Activated naive CD8-positive, alpha-beta T cell treated with anti-CD3 and anti-CD28 coated beads for 36 hours (primary cell): ENCODE results near the gene RAB37. TPM values are rescaled to one million over a fixed set of nuclear protein-coding genes. Genes with fewer than 3 reads are reported as not detected.
A peak's percentile ranks its signal among the peaks of the same experiment; 100 is the strongest.

Experiments used
- DNase-seq: peaks from one replicate; pipeline ENCODE4 v3.0.0; 2021
- H3K27ac Mint-ChIP-seq: one replicate; pipeline ENCODE4 v1.8.0; 2022; ENCODE audit warnings: mild to moderate bottlenecking, moderate library complexity, mixed read lengths
- H3K27me3 Mint-ChIP-seq: one replicate; pipeline ENCODE4 v1.8.0; 2022; ENCODE audit warnings: mild to moderate bottlenecking, mixed read lengths
- H3K36me3 Mint-ChIP-seq: one replicate; pipeline ENCODE4 v1.8.0; 2021; ENCODE audit warnings: mild to moderate bottlenecking, mixed read lengths
- H3K4me1 Mint-ChIP-seq: one replicate; pipeline ENCODE4 v1.8.0; 2021; ENCODE audit warnings: mixed read lengths
- H3K4me3 Mint-ChIP-seq: one replicate; pipeline ENCODE4 v1.8.0; 2022; ENCODE audit warnings: mild to moderate bottlenecking, moderate library complexity, mixed read lengths
- H3K9me3 Mint-ChIP-seq: one replicate; pipeline ENCODE4 v1.8.0; 2022; ENCODE audit warnings: mixed read lengths
- total RNA-seq, 2 experiments: library from RNA; stranded (reverse); gene quantifications; one replicate each; pipeline ENCODE4 v1.2.3, GENCODE V29; 2021

The RAB37 gene
- total RNA-seq, 2 experiments from 2014 or later: 1.8 TPM

DNA sequence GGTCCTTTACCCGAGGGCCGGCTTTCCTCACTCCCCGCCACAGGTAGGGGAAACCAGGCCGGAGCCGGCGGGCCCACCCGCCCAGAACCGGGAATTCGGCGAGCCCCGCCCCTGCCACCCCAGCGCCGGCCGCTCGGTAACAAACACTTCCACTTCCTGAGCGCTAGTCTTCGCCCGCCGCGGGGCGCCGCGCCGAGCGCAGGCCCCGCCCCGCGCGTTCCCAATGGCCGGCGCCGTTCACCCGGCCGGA, 11.1 kb downstream of the RAB37 start:
- peaks cover 28% of the 10 kb centered on the region for H3K36me3 Mint-ChIP-seq
- no peaks in the 10 kb centered on the region for H3K27me3 Mint-ChIP-seq
- peaks cover 4% of the 10 kb centered on the region for H3K9me3 Mint-ChIP-seq
- peak overlapping the region; percentile 62 for H3K27ac Mint-ChIP-seq
- peaks cover 50% of the 10 kb centered on the region for H3K4me1 Mint-ChIP-seq
- peak overlapping the region; percentile 68 for H3K4me3 Mint-ChIP-seq
- DNase-seq: peak; percentile 98

DNA sequence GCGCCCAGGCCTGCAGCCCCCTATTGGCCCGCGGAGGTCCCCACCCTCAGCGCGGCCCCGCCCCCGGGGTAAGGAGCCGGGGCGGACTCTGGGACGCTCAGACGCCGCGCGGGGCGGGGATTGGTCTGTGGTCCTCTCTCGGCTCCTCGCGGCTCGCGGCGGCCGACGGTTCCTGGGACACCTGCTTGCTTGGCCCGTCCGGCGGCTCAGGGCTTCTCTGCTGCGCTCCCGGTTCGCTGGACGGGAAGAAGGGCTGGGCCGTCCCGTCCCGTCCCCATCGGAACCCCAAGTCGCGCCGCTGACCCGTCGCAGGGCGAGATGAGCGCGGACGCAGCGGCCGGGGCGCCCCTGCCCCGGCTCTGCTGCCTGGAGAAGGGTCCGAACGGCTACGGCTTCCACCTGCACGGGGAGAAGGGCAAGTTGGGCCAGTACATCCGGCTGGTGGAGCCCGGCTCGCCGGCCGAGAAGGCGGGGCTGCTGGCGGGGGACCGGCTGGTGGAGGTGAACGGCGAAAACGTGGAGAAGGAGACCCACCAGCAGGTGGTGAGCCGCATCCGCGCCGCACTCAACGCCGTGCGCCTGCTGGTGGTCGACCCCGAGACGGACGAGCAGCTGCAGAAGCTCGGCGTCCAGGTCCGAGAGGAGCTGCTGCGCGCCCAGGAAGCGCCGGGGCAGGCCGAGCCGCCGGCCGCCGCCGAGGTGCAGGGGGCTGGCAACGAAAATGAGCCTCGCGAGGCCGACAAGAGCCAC, 11.6 kb downstream of the RAB37 start, which contains the start of gene NHERF1:
NHERF1 (plus strand) TSS at position 100 of the 750 bp plus-strand sequence; CDS start at position 319, 219 bp downstream.
- H3K36me3 Mint-ChIP-seq: peaks cover 28% of the 10 kb centered on the region

DNA sequence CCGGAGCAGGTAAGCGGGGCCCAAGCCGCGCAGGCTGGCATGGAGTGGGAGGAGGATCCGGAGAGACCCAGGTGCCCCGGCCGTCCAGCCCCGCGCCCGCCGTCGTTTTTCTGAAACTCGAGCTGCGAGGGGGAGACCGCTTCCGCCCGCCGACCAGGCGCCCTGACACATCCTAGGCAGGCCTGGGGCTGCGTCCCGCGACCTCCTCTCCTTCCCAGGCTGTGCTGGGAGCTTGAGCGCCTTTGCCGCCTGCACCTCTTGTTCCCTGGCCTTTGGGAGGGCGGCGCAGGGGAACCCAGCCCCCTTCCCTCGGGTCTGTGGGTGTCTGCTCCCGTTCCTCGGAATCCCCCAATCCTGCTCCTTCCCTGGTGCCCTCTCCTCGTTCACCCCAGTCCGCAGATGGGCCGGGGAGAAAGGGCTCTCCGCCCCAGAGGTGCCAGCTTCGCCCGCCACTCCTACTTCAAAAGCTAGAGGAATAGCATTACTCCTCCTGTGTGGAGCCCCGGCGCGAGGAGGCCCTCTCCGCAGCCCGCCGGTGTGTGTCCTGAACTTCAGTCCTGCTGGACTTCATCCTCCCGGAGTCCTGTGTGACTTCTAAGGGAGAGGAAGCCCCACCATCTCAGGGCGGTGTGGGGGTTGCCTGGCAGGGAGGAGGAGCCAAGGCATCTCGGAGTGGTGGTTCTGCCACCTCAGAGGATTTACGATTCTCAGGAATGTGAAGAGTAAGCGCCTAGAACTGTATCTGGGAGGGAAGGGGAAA, 12.4 kb downstream of the RAB37 start:
- H3K4me1 Mint-ChIP-seq: peaks cover 50% of the 10 kb centered on the region
- H3K27ac Mint-ChIP-seq: peak overlapping the region; percentile 95
- no peaks in the 10 kb centered on the region for H3K27me3 Mint-ChIP-seq
- no peaks in the 10 kb centered on the region for H3K9me3 Mint-ChIP-seq
- peak; percentile 64 for DNase-seq
- H3K4me3 Mint-ChIP-seq: peak overlapping the region; percentile 100
- peaks cover 28% of the 10 kb centered on the region for H3K36me3 Mint-ChIP-seq

More for the DNA sequence above, 11.6 kb downstream of the RAB37 start, which contains the start of gene NHERF1:
- peak; percentile 70 for DNase-seq
- H3K4me3 Mint-ChIP-seq: peak within 1 kb of the TSS; percentile 100
- H3K4me1 Mint-ChIP-seq: peaks cover 50% of the 10 kb centered on the region
- peak within 1 kb of the TSS; percentile 95 for H3K27ac Mint-ChIP-seq
- H3K27me3 Mint-ChIP-seq: no peaks in the 10 kb centered on the region
- peaks cover 3% of the 10 kb centered on the region for H3K9me3 Mint-ChIP-seq

DNA sequence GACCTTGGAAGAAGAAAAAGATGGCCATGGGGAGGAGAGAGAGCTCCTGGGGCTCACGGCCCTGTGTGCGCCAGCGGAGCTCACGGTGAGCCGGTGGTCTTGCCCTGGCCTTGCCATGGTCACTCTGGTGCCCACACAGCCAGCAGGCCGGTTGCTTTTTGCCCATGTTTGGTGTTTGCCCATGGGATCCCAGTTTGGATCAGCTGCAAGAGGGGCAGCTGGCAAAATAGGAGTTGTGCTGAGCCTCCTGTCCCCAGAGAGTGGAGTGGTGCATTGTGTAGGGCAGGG, 12.9 kb downstream of the RAB37 start:
- H3K4me1 Mint-ChIP-seq: peaks cover 50% of the 10 kb centered on the region
- no peak for DNase-seq

DNA sequence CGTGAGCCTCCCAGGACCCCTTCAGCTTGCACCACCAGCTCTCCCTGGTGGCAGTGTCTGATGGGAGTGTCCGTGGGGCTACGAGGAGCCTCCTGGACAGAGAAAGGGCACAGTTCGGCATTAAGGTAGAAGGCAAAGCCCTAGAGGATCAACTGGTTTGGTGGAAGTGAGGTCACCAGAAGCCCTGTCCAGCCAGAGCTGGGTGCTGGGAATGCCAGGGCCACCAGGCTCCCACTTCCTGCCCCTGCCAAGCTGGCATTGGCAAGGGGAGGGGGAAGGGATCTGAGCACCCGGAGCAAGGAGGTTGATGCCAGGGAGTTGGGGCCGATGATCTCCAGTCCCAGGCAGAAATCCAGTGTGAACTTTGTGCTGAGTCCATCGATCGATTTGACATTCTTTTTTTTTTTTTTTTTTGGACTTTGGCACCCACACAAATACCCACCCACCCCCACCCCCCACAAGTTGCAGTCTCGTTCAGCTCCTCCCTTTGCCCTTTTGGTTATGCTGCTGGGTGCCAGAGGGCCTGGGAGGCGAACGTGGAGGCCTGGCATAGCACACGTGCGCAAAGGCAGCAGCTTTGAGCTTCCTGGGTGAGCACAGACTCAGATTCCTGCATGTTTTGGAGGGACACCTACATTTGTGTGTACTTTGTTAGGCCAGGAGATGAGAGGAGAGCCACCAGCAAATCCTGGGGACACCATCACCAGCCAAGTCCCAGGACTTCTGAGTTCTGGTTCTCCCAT, 13.4 kb downstream of the RAB37 start:
- Mint-ChIP-seq H3K4me3 (peak overlapping the region; percentile 100), H3K27ac (peak overlapping the region; percentile 95), H3K4me1 (peaks cover 55% of the 10 kb centered on the region), H3K27me3 (no peaks in the 10 kb centered on the region), H3K36me3 (peaks cover 30% of the 10 kb centered on the region), H3K9me3 (no peaks in the 10 kb centered on the region)
- DNase-seq: no peak

More for the DNA sequence above, 12.9 kb downstream of the RAB37 start:
- peak overlapping the region; percentile 95 for H3K27ac Mint-ChIP-seq
- H3K9me3 Mint-ChIP-seq: no peaks in the 10 kb centered on the region
- H3K27me3 Mint-ChIP-seq: no peaks in the 10 kb centered on the region
- H3K4me3 Mint-ChIP-seq: peak overlapping the region; percentile 100
- H3K36me3 Mint-ChIP-seq: peaks cover 28% of the 10 kb centered on the region

DNA sequence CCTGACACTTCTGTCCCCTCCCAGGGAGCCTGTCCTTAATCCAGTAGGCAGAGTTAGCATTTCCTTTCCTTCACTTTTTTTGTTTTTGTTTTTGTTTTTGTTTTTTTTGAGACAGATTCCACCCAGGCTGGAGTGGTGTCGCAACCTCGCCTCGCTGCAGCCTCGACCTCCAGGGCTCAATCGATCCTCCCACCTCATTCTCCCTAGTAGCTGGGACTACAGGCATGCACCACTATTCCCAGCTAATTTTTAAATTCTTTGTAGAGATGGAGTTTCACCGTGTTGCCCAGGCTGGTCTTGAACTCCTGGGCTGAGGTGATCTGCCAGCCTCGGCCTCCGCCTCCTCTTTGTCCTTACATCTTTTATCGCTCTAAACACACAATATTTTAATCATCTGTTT, 15.4 kb downstream of the RAB37 start:
- peak overlapping the region; percentile 68 for H3K27ac Mint-ChIP-seq
- peaks cover 56% of the 10 kb centered on the region for H3K4me1 Mint-ChIP-seq
- no peaks in the 10 kb centered on the region for H3K9me3 Mint-ChIP-seq
- H3K36me3 Mint-ChIP-seq: peaks cover 30% of the 10 kb centered on the region
- peak overlapping the region; percentile 60 for H3K4me3 Mint-ChIP-seq
- H3K27me3 Mint-ChIP-seq: no peaks in the 10 kb centered on the region
- no peak for DNase-seq

DNA sequence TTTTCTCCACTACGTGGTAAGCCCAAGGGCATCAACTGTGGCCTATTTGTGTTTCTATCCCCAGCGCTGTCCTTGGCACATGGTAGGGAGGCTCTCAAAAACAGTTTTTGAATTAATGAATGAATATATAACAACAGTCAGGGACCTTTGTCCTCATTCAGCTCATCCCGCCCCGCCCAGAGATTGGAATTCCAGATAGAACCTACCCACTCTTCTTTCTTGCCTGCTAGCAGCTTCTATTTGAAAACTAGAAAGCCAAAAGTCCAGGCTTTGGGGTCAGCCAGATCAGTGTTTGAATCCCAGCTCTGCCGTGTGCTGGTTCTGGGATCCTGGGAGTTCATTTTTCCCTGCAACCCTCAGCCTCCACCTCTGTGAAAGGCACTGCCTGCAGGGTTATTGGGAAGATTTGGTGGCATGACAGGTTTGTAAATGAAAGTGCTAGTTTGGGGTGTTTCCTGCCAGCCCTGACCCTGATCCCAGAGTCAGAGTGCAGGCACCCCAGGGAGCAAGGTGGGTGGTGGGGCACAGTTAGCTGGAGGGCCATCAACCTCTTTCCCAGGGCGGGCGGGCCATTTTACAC, 15.9 kb downstream of the RAB37 start:
- Mint-ChIP-seq H3K36me3 (peaks cover 30% of the 10 kb centered on the region), H3K4me1 (peaks cover 57% of the 10 kb centered on the region), H3K27ac (peak overlapping the region; percentile 70), H3K9me3 (no peaks in the 10 kb centered on the region), H3K4me3 (peak overlapping the region; percentile 60), H3K27me3 (no peaks in the 10 kb centered on the region)
- no peak for DNase-seq

DNA sequence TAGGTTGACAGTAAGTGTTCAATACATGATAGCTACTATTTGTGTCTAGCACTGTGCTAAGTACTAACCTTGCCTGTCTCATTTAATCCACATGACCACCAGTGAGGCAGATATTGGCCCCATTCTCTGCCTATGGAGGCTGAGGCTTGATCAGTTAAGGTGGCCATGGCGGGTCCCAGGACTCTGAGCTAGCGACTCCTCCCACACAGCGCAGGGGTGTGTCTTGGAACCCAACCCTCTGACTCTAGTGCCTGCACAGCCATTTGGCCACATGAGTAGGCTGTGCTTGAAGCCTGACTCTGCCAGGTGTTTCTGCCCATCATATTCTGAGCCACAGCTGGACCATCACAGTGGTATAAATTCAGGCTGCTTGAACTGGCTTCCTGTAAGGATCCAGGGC, 17.8 kb downstream of the RAB37 start:
- no peak for DNase-seq
- no peaks in the 10 kb centered on the region for H3K27me3 Mint-ChIP-seq
- no peak overlapping the region for H3K4me3 Mint-ChIP-seq
- H3K9me3 Mint-ChIP-seq: no peaks in the 10 kb centered on the region
- peaks cover 27% of the 10 kb centered on the region for H3K36me3 Mint-ChIP-seq
- no peak overlapping the region for H3K27ac Mint-ChIP-seq
- H3K4me1 Mint-ChIP-seq: peaks cover 77% of the 10 kb centered on the region

DNA sequence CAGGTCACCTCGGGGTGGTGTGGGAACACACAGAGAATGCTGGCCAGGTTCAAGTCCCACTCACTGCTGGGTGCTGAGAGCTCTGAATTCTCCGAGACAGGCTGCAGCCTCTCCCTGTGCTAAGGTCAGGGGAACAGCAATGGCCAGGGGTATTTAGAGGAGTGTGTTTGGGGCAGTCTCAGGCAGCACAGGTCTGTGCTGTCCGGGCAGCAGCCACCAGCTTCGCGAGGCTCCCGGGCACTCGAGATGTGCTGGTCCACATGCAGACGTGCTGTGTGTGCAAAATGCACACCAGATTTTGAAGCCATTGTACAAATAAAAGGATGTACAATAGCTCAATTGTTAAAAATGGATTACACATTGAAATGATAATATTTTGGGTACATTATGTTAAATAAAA, 18.5 kb downstream of the RAB37 start:
- no peaks in the 10 kb centered on the region for H3K27me3 Mint-ChIP-seq
- DNase-seq: no peak
- no peaks in the 10 kb centered on the region for H3K9me3 Mint-ChIP-seq
- peak overlapping the region; percentile 16 for H3K27ac Mint-ChIP-seq
- peaks cover 22% of the 10 kb centered on the region for H3K36me3 Mint-ChIP-seq
- H3K4me1 Mint-ChIP-seq: peaks cover 84% of the 10 kb centered on the region
- no peak overlapping the region for H3K4me3 Mint-ChIP-seq

DNA sequence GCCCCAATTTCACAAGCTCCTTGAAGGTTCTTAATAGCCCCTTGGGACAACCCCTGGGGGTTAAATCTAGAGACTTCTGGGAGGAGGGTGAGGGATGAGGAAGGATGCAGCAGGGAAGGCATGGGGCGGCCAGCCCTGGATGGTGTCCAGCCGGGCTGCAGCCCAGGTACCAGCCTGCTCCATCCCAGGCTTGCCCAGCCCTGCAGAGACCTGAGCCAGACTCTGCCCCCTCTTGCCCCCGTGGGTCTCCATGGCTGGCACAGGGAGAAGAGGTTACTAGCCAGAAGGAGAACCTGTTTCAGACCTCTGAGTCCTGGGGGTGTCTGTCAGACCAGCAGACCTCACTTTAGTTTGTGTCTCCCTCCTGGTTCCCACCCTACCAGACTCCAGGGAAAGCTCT, 19.8 kb downstream of the RAB37 start:
- no peak overlapping the region for H3K4me3 Mint-ChIP-seq
- peaks cover 15% of the 10 kb centered on the region for H3K36me3 Mint-ChIP-seq
- H3K4me1 Mint-ChIP-seq: peaks cover 83% of the 10 kb centered on the region

DNA sequence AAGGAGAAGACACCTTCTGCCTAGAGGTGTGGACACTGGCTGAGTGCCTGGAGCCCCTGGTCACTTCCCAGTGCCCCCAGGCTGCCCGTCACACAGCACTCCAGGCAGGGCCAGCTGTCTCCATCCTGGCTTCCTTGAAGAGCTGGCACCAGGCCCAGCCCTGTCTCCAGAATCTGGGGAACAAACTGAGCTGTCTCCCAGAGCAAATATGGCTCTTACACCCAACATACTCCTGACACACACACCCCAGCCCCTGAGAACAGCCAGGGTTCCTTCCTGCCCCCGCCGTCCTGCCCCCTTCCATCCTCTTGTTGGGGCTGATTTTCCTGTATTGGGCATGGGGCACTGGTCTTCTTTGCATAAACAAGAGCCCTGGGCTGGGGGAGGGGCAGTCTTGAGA, 20.4 kb downstream of the RAB37 start:
- no peak for DNase-seq
- Mint-ChIP-seq H3K36me3 (peaks cover 11% of the 10 kb centered on the region), H3K4me1 (peaks cover 79% of the 10 kb centered on the region), H3K9me3 (no peaks in the 10 kb centered on the region), H3K4me3 (no peak overlapping the region), H3K27ac (peak overlapping the region; percentile 60), H3K27me3 (no peaks in the 10 kb centered on the region)

More for the DNA sequence above, 19.8 kb downstream of the RAB37 start:
- no peaks in the 10 kb centered on the region for H3K9me3 Mint-ChIP-seq
- peak overlapping the region; percentile 60 for H3K27ac Mint-ChIP-seq
- no peak for DNase-seq
- no peaks in the 10 kb centered on the region for H3K27me3 Mint-ChIP-seq

DNA sequence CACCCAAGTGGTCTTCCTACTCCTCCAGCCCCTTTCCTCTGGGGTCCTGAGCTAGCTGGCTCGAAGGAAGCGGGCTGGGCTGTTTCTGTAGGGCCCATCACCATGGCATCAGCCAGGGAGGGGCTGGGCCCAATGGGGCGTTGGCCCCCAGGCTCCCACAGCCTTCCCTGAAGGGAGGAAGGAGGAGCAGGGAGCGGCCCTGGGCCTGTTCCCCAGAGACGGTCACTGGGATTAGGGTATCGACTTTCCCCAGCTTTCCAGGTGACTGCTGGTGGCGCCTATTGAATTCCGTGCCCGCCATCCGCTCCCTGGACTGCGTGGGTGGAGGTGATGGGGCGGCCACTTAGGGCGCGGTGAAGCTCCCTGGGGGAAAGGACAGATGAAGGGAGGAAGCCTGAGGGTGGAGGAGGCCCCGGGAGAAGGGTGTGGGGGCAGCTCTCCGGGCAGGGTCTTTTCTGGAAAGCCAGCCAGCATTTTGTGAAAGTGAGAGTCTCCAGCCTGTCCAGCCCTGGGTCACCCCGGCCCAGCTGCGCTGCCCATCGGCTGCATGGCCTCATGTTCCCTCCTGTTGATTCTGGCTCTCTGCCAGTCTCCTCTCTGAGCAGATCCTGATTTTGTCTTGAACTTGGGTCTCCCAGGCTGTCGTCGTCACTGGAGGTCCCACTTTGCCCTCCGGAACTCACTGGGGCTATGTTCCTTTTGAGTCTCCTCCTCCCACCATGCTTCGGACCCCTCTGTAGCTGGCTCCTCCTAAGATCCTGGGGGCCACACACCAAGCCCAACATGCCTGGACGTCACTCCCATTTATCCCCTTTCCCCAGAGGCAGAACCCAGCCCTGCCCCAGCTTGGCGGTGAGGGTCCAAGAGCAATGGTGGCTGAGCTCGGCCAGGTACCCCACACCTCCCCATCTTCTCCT, 21.1 kb downstream of the RAB37 start:
- DNase-seq: no peak
- H3K27ac Mint-ChIP-seq: peak overlapping the region; percentile 72
- peaks cover 4% of the 10 kb centered on the region for H3K36me3 Mint-ChIP-seq
- H3K4me3 Mint-ChIP-seq: peak overlapping the region; percentile 53
- H3K9me3 Mint-ChIP-seq: no peaks in the 10 kb centered on the region
- H3K4me1 Mint-ChIP-seq: peaks cover 75% of the 10 kb centered on the region
- H3K27me3 Mint-ChIP-seq: no peaks in the 10 kb centered on the region

DNA sequence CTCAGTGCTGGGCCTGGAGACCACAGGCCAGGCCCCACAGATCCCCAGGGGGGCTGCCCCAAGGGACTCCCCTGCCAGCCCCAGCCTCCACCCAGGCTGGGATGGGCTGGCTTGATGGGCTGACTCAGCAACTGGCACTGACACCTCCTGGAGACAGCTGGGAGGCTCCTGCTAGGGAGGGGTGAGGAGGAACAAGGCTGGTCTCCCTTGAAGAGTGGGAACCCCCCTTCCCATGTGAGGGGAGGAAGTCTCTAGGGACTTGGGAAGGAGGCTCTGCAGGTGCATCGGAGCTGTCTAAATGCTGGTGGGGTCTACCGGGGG, 21.8 kb downstream of the RAB37 start:
- Mint-ChIP-seq H3K27me3 (no peaks in the 10 kb centered on the region), H3K9me3 (no peaks in the 10 kb centered on the region), H3K36me3 (peaks cover 4% of the 10 kb centered on the region), H3K27ac (peak overlapping the region; percentile 72), H3K4me3 (peak overlapping the region; percentile 53), H3K4me1 (peaks cover 69% of the 10 kb centered on the region)
- DNase-seq: no peak

DNA sequence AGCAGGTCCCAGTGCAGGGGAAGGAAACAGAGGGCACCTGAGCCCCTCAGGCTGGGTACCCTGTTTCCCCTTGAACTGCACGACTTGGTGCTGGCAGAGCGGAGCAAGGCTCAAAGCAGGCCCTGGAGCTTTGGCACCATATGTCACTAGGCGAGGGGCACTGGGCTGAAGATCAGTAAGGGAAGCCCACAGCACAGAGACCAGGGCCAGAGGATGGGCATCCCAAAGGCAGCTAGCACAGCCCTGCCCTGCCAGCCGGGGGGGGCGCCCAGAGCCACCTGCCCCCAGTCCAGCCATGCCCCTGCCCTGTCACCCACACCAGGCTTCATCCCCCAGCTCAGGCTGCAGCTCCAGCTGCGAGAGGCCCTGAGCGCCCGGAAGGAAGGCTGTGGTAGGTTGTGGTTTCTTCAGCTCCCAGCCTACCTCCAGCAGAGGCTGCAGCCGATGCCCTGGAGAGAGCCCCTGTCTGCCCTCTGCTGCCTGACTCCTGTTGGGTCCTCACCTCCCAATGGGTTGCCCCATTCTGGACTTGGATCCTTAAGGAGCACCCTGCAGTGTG, 22.3 kb downstream of the RAB37 start:
- H3K27ac Mint-ChIP-seq: peak overlapping the region; percentile 72
- no peaks in the 10 kb centered on the region for H3K27me3 Mint-ChIP-seq
- peak overlapping the region; percentile 53 for H3K4me3 Mint-ChIP-seq
- H3K4me1 Mint-ChIP-seq: peaks cover 64% of the 10 kb centered on the region
- peak; percentile 63 for DNase-seq
- no peaks in the 10 kb centered on the region for H3K9me3 Mint-ChIP-seq
- peaks cover 4% of the 10 kb centered on the region for H3K36me3 Mint-ChIP-seq
